Glutamatergic neuron (in vitro differentiated cells): ENCODE measurements around the gene SAMD3. TPM values are rescaled to one million over a fixed set of nuclear protein-coding genes. Genes with fewer than 3 reads are reported as not detected.

Source experiments
- DNase-seq: peaks from one replicate; pipeline ENCODE4 v3.0.0; 2022
- H3K27ac Mint-ChIP-seq: one replicate; pipeline ENCODE4 v1.8.0; 2020; ENCODE audit warnings: mild to moderate bottlenecking, mixed read lengths, inconsistent platforms; ENCODE audit not compliant: unreplicated experiment
- H3K27me3 Mint-ChIP-seq: one replicate; pipeline ENCODE4 v1.8.0; 2020; ENCODE audit warnings: mild to moderate bottlenecking, moderate library complexity, mixed read lengths, inconsistent platforms; ENCODE audit not compliant: unreplicated experiment
- H3K36me3 Mint-ChIP-seq: one replicate; pipeline ENCODE4 v1.8.0; 2020; ENCODE audit warnings: mild to moderate bottlenecking, mixed read lengths, inconsistent platforms; ENCODE audit not compliant: unreplicated experiment
- H3K4me1 Mint-ChIP-seq: one replicate; pipeline ENCODE4 v1.8.0; 2020; ENCODE audit warnings: mild to moderate bottlenecking, low read depth, mixed read lengths, inconsistent platforms; ENCODE audit not compliant: unreplicated experiment
- H3K4me3 Mint-ChIP-seq: one replicate; pipeline ENCODE4 v1.8.0; 2020; ENCODE audit warnings: mild to moderate bottlenecking, mixed read lengths, inconsistent platforms; ENCODE audit not compliant: unreplicated experiment
- H3K9me3 Mint-ChIP-seq: one replicate; pipeline ENCODE4 v1.8.0; 2020; ENCODE audit warnings: mild to moderate bottlenecking, moderate library complexity, mixed read lengths, inconsistent platforms; ENCODE audit not compliant: unreplicated experiment
- CTCF ChIP-seq: fragments of 200-600 bp; sonication (generic); IDR thresholded peaks from one replicate; pipeline ENCODE4 v1.5.0; 2021; ENCODE audit not compliant: partially characterized antibody, unreplicated experiment
- total RNA-seq: library from RNA; stranded (reverse); fragmentation: NEBNext Ultra II Directional; extraction: Animal tissue kit (Norgen Biotek cat#: 25700); gene quantifications from one replicate; pipeline ENCODE4 v1.2.1, GENCODE V29; 2021; ENCODE audit not compliant: unreplicated experiment

The SAMD3 gene
- total RNA-seq, 1 donor from 2014 or later: 1.6 TPM

- TF ChIP-seq CTCF: no peak
- Mint-ChIP-seq H3K9me3 (no peaks in the 10 kb centered on the region), H3K27ac (no peak overlapping the region), H3K4me3 (no peak overlapping the region), H3K4me1 (no peaks in the 10 kb centered on the region), H3K27me3 (no peaks in the 10 kb centered on the region), H3K36me3 (no peaks in the 10 kb centered on the region)
- DNase-seq: no peak
These were observed 62.8 kb downstream of the SAMD3 start for GRCh38 chr6:130159956-130160355.

- no peaks in the 10 kb centered on the region for H3K36me3 Mint-ChIP-seq
- no peak overlapping the region for H3K4me3 Mint-ChIP-seq
- no peaks in the 10 kb centered on the region for H3K27me3 Mint-ChIP-seq
- TF ChIP-seq CTCF: no peak
- no peak for DNase-seq
- H3K4me1 Mint-ChIP-seq: no peaks in the 10 kb centered on the region
- no peak overlapping the region for H3K27ac Mint-ChIP-seq
- no peaks in the 10 kb centered on the region for H3K9me3 Mint-ChIP-seq
These were observed 64.2 kb downstream of the SAMD3 start for GRCh38 chr6:130158548-130158947.

GRCh38 chr6:130158056-130158455 is 64.7 kb downstream of the SAMD3 start:
- no peak for DNase-seq
- H3K27ac Mint-ChIP-seq: no peak overlapping the region
- H3K27me3 Mint-ChIP-seq: no peaks in the 10 kb centered on the region
- no peaks in the 10 kb centered on the region for H3K4me1 Mint-ChIP-seq
- no peaks in the 10 kb centered on the region for H3K9me3 Mint-ChIP-seq
- H3K4me3 Mint-ChIP-seq: no peak overlapping the region
- no peak for TF ChIP-seq CTCF
- no peaks in the 10 kb centered on the region for H3K36me3 Mint-ChIP-seq

- Mint-ChIP-seq H3K9me3 (no peaks in the 10 kb centered on the region), H3K4me1 (no peaks in the 10 kb centered on the region), H3K27ac (no peak overlapping the region), H3K4me3 (no peak overlapping the region), H3K27me3 (no peaks in the 10 kb centered on the region), H3K36me3 (no peaks in the 10 kb centered on the region)
- no peak for DNase-seq
- TF ChIP-seq CTCF: no peak
These were observed 65.8 kb downstream of the SAMD3 start for GRCh38 chr6:130156908-130157307.

- Mint-ChIP-seq H3K4me1 (no peaks in the 10 kb centered on the region), H3K9me3 (no peaks in the 10 kb centered on the region), H3K36me3 (no peaks in the 10 kb centered on the region), H3K27ac (no peak overlapping the region), H3K4me3 (no peak overlapping the region), H3K27me3 (no peaks in the 10 kb centered on the region)
- no peak for TF ChIP-seq CTCF
- no peak for DNase-seq
These were observed 69.7 kb downstream of the SAMD3 start for GRCh38 chr6:130152908-130153510.
